T-helper 22 cell (primary cell): ENCODE measurements around the gene MARCHF6.
"Not testable (repeated sequence)": the region's sequence is repeated elsewhere in the genome, so short reads cannot be mapped to it uniquely, and the experiment has no call there.

Experiments used
- DNase-seq: peaks from one replicate; pipeline ENCODE4 v3.0.0-alpha.2; 2020; ENCODE audit warnings: low read depth

The MARCHF6 gene

GRCh38 chr5:10351919-10352318, 1.6 kb upstream of the MARCHF6 start:
- DNase-seq, result no peak

GRCh38 chr5:10352430-10353240, 860 bp upstream of the MARCHF6 start:
- DNase-seq, result no peak

- peak; percentile 14 for DNase-seq
Measured at GRCh38 chr5:10354048-10354872, 765 bp downstream of the MARCHF6 start.

- DNase-seq, result no peak
Measured at GRCh38 chr5:10355071-10355889, 1.8 kb downstream of the MARCHF6 start.

- no peak for DNase-seq
Measured at GRCh38 chr5:10358999-10359398, 5.5 kb downstream of the MARCHF6 start.

- no peak for DNase-seq
Measured at GRCh38 chr5:10360686-10361085, 7.2 kb downstream of the MARCHF6 start.

- DNase-seq, result no peak
Measured at GRCh38 chr5:10363519-10364185, 10.2 kb downstream of the MARCHF6 start.

GRCh38 chr5:10364186-10364689, 10.7 kb downstream of the MARCHF6 start:
- DNase-seq, result no peak

- no peak for DNase-seq
Measured at GRCh38 chr5:10365782-10366181, 12.3 kb downstream of the MARCHF6 start.

- no peak for DNase-seq
Measured at GRCh38 chr5:10366310-10367272, 13.1 kb downstream of the MARCHF6 start.

GRCh38 chr5:10367579-10367978, 14.1 kb downstream of the MARCHF6 start:
- no peak for DNase-seq

GRCh38 chr5:10370931-10371330, 17.4 kb downstream of the MARCHF6 start:
- no peak for DNase-seq

GRCh38 chr5:10371369-10371768, 17.9 kb downstream of the MARCHF6 start:
- DNase-seq, result not testable (repeated sequence)

GRCh38 chr5:10372726-10373709, 19.5 kb downstream of the MARCHF6 start:
- no peak for DNase-seq

- no peak for DNase-seq
Measured at GRCh38 chr5:10374046-10375022, 20.8 kb downstream of the MARCHF6 start.

- not testable (repeated sequence) for DNase-seq
Measured at GRCh38 chr5:10375146-10375545, 21.7 kb downstream of the MARCHF6 start.

GRCh38 chr5:10376544-10376943, 23.0 kb downstream of the MARCHF6 start:
- DNase-seq, result no peak

- DNase-seq, result no peak
Measured at GRCh38 chr5:10377081-10377480, 23.6 kb downstream of the MARCHF6 start.
